GM15510 (cell line): Measurements from ENCODE around the gene ASL.

Experiments used
- POLR2A ChIP-seq: IDR thresholded peaks from 3 replicates; pipeline ENCODE4 v1.6.1; 2011; ENCODE audit warnings: borderline replicate concordance; ENCODE audit not compliant: insufficient read length; ENCODE audit errors: extremely low read depth

ASL gene

DNA sequence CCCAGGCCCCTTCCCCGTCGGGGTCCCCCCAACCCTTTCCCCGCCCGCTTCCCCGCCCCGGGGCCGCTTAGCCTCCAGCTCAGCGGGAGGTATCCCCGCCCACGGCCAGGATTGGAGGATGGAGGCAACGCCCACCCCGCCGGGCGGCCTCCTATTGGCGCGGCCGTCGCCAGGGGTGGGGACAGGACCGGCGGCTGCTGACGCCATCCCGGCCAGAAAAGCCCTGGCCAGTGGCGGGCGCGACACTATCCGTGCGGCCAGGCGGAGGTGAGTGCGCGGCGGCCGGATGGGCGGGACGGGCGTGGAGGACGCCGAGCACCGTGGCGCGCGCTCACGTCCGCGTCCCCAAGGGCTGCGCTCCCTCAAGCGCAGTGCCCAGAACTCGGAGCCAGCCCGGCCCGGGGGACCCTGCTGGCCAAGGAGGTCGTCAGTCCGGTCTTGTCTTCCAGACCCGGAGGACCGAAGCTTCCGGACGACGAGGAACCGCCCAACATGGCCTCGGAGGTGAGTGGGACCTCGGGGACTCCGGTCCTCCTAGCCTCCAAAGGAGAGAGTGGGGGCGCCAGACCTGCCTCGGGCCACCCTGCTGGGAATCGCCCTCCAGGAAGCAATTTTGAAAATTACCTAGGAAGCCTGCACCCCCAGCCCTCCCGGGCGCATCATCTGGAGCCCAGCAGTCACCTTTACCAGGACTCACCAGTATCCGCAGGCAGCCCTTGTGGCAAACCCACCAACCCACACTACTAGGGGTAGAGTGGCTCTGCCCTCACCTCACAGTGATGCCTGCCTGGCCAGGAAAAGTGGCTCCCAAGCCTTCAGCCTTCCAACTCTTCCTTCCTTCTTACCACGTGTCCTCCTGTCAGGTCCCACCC, at the start of gene ASL:
TSS of gene ASL (plus strand) at position 230 of the 872 bp plus-strand sequence. CDS start at position 493, 263 bp downstream.
- TF ChIP-seq POLR2A: peak; percentile 87

DNA sequence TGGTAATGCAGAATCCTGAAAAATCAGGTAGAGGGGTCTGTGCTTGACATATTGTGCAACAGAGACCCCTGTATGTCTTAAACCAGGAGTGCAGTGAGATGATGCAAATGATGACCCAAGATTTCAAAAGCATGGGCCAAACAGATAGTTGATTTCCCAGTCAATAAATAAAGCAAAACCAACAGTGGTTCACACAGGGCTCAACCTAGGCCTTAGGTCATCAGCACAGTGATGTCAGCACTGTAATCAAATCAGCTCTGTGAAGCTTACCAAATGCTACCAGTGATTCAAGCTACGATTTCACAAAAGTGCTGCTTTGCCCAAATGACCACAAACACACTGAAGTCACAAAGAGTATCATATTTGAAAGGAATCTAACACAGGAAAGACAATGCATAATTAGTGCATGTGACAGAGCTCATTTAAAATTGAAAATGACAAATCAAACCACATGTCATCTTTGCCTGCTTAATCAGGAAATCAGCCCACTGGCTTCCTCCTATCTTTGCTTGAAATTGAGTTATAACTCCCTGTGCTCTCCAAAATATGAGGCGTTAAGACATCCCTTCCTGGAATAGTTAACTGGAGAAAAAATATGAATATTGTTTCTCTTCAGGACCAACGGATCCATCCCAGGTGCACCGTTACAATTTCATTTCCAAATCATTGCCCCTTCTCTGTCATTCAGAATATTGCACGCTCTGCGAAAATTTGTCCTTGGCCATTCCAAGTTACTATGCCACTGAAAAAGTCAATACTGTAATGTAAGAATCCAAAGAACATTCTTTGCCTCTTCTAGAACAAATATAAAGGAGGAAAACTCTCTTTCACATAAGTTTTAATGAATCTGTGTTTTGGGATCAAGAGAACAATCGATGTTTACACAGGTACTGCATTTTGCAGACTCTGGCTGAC, 41.9 kb upstream of the ASL start:
- TF ChIP-seq POLR2A: no peak

DNA sequence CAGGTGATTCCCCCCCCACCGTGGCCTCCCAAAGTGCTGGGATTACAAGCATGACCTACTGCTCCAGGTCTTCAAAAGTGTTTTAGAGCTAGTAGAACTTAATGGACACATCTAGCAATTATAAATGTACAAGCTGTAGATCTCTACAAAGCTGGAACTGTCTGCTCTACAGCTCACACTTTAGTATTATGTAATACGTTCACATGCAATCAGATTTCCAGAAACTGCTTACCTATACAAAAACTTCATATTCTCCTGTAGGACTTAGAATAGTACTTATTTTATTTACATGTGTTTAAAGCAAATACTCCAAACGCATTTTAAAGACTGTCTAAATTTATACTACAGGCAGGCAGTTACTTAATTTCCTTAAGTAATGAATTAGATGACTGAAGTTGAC, 39.2 kb upstream of the ASL start:
- no peak for TF ChIP-seq POLR2A

DNA sequence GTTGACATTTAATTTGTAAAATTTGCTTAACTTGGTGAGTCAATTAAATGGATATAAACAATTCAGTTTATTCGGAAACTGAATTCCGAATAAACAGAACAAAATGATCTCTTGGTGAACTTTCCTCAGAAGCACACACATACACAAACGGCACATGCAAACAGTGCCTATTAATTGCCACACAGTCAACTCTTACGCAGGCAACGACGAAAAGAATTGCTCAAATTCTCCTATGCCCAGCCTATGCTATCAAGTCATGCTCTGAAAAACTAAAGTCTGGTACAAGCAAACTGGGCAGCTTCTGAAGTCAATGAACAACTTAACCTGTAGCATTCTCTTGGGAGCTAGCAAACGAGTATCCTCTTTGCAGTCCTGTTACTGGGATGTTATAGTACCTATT, 38.8 kb upstream of the ASL start:
- TF ChIP-seq POLR2A: no peak

DNA sequence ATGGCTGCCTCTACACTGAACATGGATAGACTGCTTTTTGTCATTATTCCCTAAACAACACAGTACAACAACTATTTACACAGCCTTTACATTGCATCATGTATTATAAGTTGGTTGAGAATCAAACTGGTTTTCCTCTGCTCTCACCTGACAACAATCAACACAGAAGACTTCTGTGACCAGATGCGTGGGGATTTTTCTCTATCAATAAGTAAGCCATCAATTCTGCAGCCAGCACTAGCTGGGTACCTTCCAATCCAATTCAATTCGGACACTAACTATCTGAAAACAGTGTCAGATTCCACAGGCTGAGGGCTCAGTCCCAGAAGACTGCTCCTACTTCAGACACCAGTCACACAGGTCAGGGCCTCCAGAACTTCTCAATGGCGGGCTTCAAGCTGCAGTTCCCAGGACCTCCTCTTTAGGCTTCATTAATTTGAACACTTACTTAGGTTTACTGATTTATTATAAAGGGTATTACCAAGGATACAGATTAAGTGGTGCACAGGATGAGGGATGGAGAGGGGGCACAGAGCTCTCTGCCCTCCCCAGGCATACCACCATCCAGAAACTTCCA, 36.4 kb upstream of the ASL start:
- no peak for TF ChIP-seq POLR2A

DNA sequence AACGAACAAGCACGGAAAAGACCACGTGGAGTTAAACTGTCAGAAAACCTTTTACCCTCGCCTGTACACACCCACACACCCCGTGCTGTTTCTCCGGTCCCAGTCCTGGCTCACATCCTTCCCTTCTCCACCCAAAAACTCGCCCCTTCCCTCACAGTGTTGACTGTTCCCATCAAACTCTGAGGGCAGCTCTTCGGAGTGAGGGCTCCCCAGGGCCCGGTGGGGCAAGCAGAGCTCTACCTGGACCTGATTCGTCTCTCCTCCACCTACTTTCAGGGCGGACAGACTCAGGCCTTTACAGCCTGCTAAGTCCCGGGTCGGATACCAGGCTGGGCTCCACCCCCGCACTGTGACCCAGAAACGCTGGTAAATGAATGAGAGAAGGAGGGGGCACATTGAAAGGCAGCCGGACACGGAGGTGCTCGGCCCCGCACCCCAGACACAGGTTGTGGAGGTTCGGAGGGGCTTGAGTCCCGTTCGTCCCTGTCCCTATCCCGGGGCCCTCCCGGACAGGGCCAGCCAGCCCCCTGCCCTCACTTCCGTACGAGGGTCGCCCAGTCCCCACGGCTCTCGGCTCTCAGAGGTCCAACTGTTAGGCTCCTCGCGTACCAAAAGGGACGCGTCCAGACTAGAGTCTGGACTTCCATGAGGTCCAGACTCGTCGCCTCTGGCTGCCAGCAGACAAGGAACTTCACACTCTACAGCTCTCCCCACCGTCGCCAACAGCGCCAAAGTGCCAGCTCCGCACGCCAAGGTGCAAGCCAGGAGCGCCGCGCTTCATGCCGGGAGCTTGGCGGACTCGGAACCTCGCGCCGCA, 31.7 kb upstream of the ASL start:
- TF ChIP-seq POLR2A: no peak

DNA sequence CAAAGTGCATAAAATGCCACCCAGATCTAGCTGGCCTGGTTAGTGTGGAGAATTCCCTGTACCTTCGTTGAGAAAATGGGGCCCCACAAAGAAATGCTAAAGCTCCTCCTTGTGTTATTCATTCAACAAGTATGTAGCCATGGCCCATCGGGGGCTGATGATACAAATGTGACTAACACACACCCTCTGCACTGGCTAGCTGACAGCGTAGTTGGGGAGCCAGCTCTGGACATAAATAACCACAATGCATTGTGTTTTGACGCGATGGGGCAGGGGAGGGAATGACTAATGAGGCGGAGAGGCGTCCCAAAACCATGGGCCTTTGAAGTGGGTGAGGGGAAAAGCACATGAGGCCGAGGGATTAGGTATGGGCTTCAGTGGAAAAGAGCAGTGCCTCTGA, 28.2 kb upstream of the ASL start:
- no peak for TF ChIP-seq POLR2A

DNA sequence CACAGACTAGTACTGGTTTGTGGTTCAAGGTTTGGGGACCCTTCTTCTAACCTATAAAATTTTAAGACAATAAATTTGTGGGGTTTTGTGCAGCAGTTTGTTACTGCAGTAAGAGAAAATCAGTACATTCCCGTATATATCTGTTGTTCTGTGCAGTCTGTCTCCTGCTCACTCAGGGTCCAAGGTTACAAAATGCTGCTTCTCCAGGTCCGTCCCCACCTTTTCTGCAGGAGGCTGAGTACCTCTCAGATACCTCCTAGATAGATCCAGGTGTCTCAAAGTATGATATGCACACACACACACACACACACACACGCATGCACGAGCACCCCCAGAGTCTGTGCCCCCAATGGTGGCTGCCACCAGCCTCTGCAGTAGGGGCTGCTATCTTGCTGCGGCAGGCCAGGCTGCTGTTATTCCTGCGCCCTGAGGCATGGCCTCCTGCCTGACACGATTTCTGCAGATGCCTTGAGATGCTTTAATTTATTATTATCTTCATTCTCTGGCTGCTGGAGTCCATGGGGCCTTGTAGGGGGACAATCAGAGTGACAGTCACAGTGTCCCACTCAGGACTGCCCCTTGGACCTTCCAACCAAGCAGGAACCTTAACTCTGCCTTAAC, 25.2 kb upstream of the ASL start:
- no peak for TF ChIP-seq POLR2A

DNA sequence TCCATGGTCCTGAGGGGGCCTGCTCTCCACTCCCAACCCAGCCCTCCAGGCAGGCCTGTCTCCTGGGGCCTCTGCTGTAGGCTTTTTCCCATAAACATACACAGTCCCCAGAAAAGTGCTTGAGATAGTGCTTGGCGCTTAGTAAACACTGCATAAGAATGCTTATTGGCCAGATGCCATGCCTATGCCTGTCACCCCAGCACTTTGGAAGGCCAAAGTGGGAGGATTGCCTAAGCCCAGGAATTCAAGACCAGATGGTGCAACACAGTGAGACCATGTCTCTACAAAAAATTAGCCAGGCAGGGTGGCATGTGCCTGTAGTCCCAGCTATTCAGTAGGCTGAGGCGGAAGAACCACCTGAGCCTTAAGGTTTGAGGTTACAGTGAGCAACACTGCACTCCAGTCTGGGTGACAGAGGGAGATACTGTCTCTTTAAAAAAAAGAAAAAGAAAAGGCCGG, 24.6 kb upstream of the ASL start:
- TF ChIP-seq POLR2A: no peak

DNA sequence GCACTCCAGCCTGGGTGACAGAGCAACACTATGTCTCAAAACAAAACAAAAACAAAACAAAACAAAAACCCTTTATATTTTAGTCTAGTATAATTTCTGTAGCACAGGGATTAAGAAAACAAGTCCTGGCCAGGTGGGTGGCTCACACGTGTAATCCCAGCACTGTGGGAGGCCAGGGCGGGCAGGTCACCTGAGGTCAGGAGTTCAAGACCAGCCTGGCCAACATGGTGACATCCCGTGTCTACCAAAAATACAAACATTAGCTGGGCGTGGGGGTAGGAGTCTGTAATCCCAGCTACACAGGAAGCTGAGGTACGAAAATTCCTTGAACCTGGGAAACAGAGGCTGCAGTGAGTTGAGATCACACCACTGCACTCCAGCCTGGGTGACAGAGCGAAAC, 23.2 kb upstream of the ASL start:
- no peak for TF ChIP-seq POLR2A

DNA sequence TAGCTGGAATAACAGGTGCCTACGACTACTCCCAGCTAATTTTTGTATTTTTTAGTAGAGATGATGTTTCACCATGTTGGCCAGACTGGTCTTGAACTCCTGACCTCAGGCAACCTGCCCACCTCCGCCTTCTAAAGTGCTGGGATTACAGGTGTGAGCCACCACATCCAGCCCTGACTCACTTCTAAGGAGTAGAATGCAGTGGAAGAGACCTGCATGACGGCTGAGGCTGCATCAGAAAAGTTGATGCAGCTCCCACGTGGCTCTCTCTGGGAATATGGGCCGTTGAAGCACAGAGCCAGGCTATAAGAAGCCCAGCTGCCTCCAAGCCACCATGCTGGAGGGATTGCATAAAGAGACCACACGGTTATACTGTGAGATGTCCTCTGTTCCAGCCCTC, 21.6 kb upstream of the ASL start:
- TF ChIP-seq POLR2A: no peak

DNA sequence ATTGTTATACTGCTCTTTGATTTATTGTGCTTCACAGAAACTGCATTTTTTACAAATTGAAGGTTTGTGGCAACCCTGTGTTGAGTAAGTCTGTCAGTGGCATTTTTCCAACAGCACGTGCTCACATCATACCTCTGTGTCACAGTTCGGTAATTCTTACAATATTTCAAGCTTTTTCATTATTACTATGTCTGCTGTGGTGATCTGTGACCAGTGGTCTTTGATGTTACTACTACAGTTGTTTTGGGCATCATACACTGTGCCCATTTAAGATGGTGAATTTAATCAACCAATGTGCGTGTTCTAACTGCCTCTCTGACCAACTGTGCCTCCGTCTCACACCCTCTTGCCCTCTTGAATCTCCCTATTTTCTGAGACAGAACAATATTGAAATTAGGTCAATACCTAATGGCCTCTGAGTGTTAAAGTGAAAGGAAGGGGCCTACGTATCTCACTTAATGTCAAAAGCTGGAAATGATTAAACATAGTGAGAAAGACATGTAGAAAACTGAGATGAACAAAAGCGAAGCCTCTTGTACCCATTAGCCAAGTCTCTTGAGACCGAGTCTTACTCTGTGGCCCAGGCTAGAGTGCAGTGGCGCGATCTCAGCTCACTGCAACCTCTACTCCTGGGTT, 20.2 kb upstream of the ASL start:
- no peak for TF ChIP-seq POLR2A

DNA sequence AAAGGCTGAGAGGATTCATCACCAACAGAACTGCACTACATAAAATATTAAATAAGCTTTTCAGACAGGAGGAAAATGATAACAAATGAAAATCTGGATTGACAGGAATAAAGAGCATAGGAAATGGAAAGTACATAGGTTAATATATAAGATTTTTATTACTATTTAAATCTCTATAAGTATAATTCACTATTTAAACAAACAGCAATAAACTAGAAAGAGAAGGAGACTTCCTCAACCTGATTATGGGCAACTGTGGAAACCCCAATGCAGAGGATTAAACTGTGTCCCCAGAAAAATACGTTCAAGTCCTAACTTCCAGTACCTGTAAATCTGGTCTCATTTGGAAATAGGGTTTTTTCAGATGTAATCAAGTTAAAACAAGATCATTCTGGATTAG, 14.8 kb upstream of the ASL start:
- TF ChIP-seq POLR2A: no peak
